ENCODE results near the gene TMED4.
A peak's percentile ranks its signal among the peaks of the same experiment; 100 is the strongest.

The TMED4 gene

DNA sequence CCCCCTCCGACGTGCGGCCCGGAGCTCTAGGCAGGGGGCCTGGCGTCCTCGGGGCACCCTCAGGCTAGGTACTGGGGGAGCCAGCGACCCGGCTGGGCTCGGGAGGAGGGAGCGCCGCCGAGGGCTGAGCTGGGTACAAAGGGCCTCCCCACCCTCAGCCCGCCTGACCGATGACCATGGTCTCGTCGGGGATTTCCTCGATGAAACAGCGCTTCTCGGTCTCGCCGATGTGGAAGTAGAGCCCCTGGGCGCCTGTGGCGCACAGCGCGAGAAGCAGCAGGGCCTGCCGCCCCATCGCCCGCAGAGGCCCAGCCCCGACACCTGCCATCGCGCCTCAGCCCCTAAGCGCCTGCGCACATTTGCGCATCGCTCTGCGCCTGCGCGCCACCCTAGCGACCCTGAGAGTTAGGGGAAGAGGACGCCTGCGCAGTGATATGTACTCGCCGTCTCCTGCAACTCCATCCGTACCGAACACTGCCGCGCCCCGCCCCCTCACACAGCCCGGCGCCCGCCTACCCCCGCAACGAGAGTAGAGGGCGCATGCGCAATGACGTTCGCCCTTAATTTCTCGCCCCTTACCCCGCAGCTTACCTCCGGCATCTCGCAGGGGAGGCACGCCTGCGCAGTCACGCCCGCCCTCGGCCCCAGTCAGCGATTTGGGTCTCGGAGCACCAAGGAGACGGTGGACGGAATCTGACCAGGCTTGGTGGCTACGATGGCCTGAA, at the start of gene TMED4:
Gene TMED4, minus strand, starts transcription at position 353 of the 725 bp plus-strand sequence. Its CDS starts 25 bp downstream, at position 328.
- peak; percentile 99 for DNase-seq

DNA sequence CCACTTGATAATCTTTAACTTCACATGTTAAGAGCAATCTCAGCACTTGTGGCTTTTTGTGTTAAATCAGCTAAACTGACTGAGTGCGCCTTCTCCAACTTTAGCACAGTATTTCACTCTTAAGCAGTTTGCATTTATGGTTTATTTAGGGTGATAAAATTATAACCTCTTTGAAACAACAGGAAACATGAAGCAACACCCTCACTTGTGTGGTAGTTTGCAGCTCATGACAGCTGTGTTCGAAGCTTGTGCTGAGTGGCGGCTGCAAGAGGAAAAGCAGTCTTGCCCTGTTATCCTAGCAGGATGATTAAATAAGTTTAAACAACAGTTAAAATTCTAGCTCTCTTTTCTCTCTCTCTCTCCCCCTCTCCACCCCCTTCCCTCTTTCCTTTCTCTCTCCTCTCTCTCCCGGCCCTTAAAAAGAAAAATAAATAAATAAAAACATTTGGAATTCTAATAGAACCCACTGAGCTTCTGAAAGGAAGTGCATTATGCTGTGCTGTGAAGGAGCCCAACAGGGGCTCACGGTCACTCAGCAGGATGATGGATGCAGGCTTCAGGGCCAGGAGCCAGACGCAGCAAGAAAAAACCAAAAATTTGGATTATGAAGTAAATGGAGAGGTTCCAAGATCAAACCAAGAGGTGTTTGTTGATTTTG, 49.6 kb upstream of the TMED4 start:
- no peak for DNase-seq

DNA sequence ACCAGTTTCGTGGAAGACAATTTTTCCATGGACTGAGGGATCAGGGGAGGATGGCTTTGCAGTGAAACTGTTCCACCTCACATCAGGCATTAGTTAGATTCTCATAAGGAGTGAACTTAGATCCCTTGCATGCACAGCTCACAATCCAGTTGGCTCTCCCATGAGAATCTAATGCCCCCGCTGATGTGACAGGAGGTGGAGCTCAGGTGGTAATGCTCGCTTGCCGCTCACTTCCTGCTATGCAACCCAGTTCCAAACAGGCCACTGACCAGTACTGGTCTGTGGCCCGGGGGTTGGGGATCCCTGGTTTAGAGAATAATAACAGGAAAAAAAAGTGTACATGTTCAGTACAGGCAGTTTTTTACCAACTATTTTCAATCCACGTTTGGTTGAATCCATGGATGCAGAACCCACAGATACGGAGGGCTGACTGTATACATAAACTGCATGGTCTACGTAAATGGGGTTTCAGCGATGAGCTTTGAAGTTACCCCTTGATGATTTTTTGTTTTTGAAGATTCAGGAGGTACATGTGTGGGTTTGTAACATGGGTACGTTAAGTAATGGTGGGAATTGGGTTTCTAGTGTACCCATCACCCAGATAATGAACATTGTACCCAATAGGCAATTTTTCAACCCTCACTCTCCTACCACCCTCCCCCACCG, 48.9 kb upstream of the TMED4 start:
- no peak for DNase-seq

DNA sequence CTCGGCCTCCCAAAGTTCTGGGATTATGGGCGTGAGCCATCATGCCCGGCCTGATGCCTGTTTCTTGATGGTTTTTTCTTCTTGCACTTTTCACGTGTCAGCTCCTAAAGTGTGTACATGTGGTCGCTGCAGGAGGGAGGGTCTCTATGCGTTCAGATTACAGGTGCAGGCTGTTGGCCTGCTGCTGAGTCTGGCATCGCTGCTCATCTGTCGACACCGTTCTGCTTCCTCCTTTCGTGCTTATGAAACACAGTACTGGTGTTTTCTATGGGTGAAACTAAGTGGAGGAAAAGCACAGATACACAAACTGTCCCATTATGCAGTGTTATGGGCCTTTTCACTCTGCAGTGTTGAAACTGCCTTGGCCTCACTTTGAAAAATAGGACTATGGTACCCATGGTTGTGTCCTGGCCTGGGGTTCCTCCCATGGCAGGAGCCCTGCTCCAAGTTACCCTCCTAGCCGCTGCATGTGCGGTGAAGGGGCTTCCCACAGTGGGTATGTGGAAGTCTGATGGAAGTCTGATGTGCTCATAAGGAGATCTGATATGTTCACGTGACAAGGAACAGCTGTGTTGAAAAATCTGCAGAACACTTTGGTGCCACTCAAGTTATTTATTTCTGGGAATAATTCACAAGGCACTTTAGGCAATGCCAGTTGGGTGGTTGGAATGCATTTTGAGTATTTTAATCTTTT, 47.9 kb upstream of the TMED4 start:
- DNase-seq, result no peak

DNA sequence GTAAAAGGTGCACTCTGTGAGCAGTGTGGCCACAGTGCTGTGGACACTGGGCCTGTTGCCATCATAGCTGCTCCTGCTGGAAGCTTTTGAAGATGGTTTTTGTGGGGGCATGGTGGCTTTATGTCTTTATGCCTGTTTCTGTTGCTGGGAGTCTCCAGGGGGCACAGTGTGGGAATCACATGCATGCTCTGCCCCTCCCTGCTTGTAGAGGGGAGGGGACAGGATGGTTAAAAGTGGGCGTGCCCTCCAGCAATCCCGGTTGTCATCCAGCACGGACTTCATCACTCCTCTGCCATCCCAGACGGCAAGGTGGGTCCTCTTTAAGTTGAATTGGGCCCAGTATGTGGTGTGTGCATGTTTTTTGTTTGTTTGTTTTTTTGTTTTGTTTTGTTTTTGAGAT, 44.6 kb upstream of the TMED4 start:
- DNase-seq, result no peak

DNA sequence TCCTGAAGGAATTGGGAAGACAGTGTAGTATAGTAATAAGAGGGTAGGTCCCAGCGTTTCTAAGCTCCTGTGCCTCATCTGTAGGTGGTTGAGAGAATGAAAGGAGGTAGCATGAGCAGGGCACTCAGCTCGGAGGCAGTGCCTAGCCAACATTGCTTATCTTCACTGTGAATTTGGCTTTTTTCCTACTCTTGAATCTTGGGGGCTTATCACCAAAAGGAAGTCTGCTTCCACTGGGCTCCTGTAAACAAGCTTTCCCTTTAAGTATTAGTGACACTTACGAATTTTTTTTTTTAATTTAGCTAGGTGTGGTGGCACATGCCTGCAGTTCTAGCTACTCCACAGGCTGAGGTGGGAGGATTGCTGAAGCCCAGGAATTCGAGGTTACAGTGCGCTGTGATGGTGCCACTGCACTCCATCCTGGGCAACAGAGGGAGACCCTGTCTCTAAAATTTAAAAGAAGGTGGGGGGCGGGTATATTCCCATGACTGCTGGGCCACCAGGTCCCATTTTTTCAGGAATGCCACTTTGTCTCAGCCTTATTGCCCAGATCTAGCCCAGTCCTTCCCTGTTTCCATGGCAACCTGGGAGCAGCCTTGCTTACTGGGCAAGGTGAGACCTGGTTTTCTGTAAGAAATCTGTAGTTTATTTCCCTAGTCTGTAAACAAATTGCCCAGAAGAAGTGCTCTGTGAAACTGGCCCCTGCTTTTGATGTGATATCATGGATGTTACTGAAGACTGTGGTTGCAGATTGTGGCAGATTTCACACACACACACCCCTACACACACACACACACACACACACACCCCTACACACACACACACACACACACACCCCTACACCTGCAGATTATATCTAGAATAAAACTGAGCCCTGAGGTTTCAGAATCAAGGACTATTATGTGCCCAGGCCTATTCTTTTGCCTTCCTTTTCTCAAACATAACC, 43.8 kb upstream of the TMED4 start:
- no peak for DNase-seq

DNA sequence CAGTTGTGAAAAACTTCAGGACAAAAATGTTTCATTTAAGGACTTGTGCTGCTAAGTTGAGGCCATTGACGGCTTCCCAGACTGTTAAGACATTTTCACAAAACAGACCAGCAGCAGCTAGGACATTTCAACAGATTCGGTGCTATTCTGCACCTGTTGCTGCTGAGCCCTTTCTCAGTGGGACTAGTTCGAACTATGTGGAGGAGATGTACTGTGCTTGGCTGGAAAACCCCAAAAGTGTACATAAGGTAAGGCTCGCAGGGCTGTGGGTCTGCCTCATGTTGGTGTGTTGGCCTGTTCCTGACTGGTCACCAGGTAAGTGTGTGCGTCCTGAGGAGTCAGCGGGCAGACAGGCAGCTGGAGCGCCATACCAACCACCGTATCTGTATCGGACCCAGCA, 42.3 kb upstream of the TMED4 start:
- no peak for DNase-seq

DNA sequence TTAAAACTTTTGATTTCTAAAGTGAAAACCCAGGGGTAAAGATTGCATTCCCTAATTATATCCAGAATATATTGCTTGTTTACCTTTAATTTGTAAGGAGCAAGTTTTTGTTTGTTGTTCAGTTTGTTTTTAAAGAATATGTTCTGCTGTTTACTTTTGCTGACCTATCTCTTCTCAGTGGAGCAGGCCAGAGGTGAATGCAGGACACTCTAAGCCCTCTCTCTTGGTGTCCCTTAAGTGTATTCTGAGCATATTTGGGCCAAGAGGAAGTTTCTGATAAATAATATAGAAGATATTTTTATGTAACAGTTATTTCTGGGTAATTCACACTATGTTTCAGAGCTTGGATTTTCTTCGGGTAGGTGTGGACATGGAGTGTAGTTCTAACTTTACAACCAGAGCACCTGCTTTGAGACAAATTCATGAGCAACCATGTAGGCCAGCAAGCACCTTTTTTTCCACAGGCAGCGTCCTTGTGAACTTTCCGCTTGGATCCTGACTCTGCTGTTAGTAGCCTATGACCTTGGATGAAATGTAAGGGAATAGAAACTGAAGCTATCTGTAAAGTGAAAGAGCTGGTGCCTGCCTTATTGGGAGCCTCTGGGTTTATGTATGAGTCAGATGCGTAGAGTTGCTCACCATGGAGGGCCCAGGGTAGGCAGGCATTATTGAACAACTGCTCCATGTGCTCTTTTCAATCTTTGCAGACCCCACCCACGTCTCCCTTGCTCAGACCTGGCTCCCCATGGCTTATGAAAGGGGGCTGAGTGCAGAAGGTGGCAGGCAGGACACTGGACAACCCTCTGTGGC, 40.5 kb upstream of the TMED4 start:
- no peak for DNase-seq

DNA sequence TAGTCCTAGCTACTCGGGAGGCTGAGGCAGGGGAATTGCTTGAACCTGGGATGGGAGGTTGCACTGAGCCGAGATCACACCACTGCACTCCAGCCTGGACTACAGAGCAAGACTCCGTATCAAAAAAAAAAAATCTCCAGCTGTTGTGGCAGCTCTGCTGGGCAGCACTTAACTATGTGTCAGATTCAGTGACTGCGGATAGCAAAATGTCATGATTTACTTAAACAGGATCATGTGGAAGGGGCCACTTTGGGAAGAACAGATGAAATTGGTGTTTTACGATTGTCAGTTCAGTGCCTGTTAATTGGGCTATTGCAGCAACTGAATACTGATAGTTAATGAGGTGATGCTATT, 39.7 kb upstream of the TMED4 start:
- DNase-seq, result no peak

DNA sequence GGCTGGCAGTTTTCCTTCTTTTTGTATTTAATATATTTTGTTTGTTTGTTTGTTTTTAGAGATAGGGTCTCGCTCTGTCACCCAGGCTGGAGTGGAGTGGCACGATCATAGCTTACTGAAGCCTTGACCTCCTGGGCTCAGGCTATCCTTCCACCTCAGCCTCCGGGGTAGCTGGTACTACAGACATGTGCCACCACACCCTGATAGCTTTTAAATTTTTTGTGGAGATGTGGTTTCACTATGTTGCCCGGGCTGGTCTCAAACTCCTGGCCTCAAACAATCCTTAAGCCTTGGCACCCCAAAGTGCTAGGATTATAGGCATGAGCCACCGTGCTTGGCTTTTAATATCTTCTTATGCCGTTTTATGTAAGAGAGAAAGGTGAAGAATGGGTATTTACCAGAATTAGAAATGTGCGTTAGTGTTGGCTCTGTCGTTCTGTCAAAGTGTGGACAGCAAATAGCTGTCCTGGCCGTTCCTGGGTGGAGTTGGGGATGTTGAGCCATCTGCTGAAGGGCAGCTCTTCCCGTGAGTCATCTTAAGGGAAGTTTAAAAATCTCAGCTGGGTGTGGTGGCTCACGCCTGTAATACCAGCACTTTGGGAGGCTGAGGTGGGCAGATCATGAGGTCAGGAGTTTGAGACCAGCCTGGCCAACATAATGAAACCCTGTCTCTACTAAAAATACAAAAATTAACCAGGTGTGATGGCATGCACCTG, 39.2 kb upstream of the TMED4 start:
- no peak for DNase-seq

DNA sequence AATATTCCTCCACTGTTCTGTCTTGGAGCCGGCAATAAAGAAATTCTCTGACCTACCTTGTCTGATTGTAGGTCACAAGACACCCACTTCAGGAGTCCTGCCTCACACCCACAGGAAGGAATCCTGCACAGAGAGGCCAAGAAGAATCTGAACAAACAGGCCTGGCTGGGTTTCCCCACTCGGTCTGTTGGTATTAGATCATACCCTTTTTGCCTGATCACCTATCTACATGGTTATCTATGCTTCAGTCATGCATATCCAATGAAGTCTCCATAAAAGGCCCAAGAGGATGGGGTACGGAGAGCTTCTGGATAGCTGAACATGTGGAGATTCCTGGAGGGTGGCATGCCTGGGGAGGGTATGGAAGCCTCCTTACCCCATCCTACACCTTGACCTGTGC, 36.7 kb upstream of the TMED4 start:
- no peak for DNase-seq

DNA sequence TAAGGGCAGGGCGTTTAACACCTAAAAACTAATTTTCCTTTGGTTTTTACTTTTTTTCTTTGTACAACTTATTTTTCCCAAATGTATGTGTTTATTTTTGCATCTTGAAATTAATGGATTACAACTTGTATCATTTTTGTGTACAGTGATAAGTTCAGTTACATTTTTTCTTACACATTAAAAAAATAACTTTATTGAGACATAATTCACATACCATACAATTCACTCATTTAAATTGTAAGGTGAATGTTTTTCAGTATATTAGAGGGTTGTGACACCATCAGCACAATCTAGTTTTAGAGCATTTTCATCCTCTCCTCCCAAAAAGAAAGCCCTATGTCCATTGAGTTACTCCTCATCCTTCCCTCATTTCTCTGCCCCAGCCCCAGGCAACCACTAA, 36.0 kb upstream of the TMED4 start:
- no peak for DNase-seq

DNA sequence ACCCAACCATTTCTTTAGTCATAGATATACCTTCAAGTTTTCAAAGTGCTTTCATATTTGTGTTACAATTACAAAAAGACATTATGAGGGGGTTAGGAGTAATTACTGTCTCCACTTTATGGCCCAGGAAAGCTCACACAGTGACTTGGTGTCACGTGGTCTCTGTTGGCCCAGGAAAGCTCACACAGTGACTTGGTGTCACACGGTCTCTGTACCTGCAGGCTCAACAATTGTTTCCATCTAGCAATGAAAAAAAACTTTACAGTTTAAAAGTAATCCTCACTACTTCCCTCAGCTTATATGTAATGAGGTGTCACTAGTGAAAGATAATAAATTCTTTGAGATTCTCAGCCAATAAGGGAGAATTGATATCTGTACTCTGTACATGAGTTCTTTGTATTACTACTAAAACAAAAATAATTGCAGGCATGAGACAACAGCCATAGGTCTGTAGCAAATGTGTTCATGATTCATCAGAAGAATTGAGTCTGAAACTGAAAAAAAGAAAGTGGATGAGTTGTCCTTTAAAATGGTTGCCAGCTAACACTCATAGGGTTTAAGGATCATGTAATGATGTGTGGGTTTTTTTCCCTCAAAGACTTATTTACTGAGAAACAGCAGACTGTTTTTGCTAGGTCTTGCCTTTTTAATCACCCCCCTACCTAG, 35.3 kb upstream of the TMED4 start:
- DNase-seq, result no peak

DNA sequence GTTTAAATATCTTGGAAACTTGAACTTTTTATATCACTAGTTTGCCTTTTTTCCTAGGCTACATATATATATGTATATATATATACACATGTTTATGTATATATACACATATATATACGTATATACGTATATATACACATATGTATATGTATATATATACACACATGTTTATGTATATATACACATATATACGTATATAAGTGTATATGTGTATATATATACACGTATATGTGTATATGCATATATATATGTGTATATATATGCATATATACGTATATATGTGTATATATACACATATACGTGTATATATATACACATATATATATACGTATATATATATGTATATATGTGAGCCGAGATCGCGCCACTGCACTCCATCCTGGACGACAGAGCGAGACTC, 34.5 kb upstream of the TMED4 start:
- no peak for DNase-seq

DNA sequence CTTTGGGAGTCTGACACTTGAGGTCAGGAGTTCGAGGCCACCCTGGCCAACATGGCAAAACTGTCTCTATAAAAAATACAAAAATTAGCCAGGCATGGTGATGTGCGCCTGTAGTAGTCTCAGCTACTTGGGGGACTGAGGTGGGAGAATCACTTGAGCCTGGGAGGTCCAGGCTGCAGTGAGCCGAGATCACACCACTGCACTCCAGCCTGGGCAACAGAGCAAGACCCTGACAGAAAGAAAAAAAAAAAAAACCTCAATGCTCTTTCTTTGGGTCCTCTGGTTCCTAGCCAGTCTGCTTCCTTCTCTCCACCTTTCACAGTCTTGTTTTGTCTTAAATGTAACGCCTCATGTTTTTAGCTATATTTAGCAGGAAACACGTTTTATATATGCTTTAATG, 33.8 kb upstream of the TMED4 start:
- DNase-seq, result no peak

DNA sequence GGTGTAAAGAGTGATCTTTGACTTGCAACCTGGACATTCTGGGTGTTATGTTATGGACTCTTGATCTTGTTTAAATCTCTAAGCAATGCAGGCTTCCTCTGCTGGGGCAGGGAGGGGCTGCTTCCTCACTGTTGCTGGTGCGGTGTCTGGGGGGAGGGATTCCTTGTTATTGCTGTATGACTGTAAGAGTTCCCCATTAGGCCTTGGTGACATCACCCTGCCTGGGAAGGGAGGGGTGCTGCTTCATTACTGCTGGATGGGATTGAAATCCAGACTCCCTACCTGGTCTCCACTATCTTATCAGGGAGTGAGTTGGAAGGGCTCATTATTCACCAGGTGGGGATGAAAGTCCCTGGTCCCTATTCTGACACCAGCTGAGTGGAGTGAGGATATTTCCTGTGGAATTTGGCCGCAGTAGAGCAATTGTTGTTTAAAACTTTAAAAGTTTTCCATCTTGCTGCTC, 33.1 kb upstream of the TMED4 start:
- no peak for DNase-seq

DNA sequence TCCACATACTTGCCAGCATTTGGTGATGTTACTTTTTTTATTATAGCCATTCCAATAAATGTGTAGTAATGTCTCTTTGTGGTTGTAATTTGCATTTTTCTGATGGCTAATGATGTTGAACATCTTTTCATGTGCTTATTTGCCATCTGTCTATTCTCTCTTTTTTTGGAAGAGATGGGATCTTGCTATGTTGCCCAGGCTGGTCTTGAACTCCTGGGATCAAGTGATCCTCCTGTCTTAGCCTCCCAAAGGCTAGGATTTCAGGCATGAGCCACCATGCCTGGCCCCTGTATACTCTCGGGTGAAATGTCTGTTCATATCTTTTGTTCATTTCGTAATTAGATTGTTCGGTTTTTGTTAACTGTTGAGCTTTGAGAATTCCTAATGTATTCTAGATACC, 27.8 kb upstream of the TMED4 start:
- no peak for DNase-seq

DNA sequence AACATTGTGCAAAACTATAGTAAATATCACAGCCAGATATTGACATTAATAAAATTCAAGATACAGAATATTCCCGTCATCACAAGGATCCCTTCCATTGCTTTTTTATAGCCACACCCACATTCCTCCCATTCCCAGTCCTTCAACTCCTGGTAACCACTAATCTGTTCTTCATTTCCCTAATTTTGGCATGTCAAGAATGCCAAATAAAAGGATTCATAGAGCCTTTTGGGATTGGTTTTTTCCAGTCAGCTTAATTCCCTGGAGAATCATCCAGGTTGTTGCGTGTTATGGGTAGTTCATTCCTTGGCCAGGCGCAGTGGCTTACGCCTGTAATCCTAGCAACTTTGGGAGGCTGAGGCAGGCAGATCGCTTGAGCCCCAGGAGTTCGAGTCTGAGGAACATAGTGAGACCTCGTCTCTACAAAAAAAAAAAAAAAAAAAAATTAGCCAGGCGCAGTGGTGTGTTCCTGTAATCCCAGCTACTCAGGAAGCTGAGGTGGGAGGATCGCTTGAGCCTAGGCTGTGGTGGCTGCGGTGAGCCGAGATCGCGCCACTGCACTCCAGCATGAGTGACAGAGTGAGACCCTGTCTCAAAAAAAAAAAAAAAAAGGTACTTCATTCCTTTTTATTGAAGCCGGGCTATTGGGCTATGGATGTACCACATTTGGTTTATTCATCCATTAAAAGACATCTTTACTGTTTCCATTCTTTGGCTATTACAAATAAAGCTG, 27.1 kb upstream of the TMED4 start:
- no peak for DNase-seq

Data from GOT3 (cell line).